Measurements from ENCODE around the gene ZNF506. TPM values are rescaled to one million over a fixed set of nuclear protein-coding genes. Genes with fewer than 3 reads are reported as not detected.
"Not testable (repeated sequence)": the region's sequence is repeated elsewhere in the genome, so short reads cannot be mapped to it uniquely, and the experiment has no call there.

The ZNF506 gene
- total RNA-seq, 1 donor from 2014 or later: 12.9 TPM

DNA sequence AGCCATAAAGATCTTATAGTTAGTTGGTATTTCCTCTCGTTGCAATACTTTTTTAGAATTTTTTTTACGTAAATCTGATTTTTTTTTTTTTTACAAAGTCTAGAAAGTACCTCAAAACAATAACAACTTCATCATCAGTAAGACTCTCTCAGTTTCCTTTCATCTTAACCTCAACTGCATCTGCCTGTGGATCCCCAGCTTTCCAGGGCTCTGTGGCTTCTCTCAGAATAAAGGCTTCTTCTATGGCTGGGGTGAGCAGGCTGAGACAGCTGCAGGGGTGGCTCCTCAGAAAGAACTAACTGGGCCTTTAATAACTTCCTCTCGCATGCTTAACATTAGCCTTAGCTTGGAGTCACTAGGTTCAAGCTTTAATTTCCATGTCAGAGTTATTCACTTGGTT lies 4.2 kb downstream of the ZNF506 start:
- H3K36me3 Mint-ChIP-seq (ENCODE audit: low read depth, unreplicated experiment): peaks cover 53% of the 10 kb centered on the region
- peak overlapping the region; percentile 12 for H3K27ac Mint-ChIP-seq (ENCODE audit: unreplicated experiment)
- no peak overlapping the region for H2AFZ ChIP-seq (ENCODE audit: low read depth, low read length)
- H3K27me3 ChIP-seq (ENCODE audit: insufficient read depth, low read length): no peaks in the 10 kb centered on the region
- no peak overlapping the region for H3K4me2 ChIP-seq (ENCODE audit: low read length)
- DNase-seq (ENCODE audit: low read depth): no peak
- no peak overlapping the region for H3K4me3 ChIP-seq (ENCODE audit: insufficient read depth, low read depth, low read length)
- peaks cover 7% of the 10 kb centered on the region for H3K9me3 ChIP-seq (ENCODE audit: insufficient read depth, low read depth, low read length)
- H3K27ac ChIP-seq (ENCODE audit: low read depth, low read length): no peak overlapping the region
- peaks cover 10% of the 10 kb centered on the region for H3K36me3 ChIP-seq (ENCODE audit: insufficient read depth, low read length)
- no peaks in the 10 kb centered on the region for H3K27me3 Mint-ChIP-seq (ENCODE audit: low read depth, unreplicated experiment)
- peaks cover 86% of the 10 kb centered on the region for H3K79me2 ChIP-seq (ENCODE audit: insufficient read depth, low read length)
- no peak for TF ChIP-seq EZH2 (IDR thresholded peaks at IDR 0.05; ENCODE audit: insufficient read depth, low read length)
- TF ChIP-seq CTCF (IDR thresholded peaks at IDR 0.05; ENCODE audit: insufficient read depth, low read depth, low read length): no peak
- no peak overlapping the region for H3K9ac ChIP-seq (ENCODE audit: low read length)
- FAIRE-seq: no peak
- peaks cover 6% of the 10 kb centered on the region for H4K20me1 ChIP-seq (ENCODE audit: insufficient read depth, low read length)
- no peaks in the 10 kb centered on the region for H3K4me1 ChIP-seq (ENCODE audit: insufficient read depth, low read length)
- H3K9me3 Mint-ChIP-seq (ENCODE audit: unreplicated experiment): peaks cover 36% of the 10 kb centered on the region
- no peak overlapping the region for H3K4me3 Mint-ChIP-seq (ENCODE audit: unreplicated experiment)
- no peaks in the 10 kb centered on the region for H3K4me1 Mint-ChIP-seq (ENCODE audit: low read depth, unreplicated experiment)

DNA sequence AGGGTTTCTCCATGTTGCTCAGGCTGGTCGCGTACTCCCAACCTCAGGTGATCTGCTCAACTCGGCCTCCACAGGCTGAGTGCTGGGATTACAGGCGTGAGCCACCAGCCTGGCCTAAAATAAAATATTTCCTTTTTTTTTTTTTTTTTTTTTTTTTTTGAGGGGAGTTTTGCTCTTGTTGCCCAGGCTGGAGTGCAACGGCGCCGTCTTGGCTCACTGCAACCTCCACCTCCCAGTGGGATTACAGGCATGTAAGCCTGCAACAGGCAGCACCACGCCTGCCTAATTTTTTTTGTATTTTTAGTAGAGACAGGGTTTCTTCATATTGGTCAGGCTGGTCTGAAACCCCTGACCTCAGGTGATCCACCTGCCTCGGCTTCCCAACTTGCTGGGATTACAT lies 4.9 kb downstream of the ZNF506 start:
- Mint-ChIP-seq H3K9me3 (ENCODE audit: unreplicated experiment) (peaks cover 33% of the 10 kb centered on the region), H3K36me3 (ENCODE audit: low read depth, unreplicated experiment) (peaks cover 56% of the 10 kb centered on the region), H3K27ac (ENCODE audit: unreplicated experiment) (no peak overlapping the region), H3K4me1 (ENCODE audit: low read depth, unreplicated experiment) (no peaks in the 10 kb centered on the region), H3K4me3 (ENCODE audit: unreplicated experiment) (no peak overlapping the region), H3K27me3 (ENCODE audit: low read depth, unreplicated experiment) (no peaks in the 10 kb centered on the region)
- peaks cover 93% of the 10 kb centered on the region for H3K79me2 ChIP-seq (ENCODE audit: insufficient read depth, low read length)
- H3K4me1 ChIP-seq (ENCODE audit: insufficient read depth, low read length): no peaks in the 10 kb centered on the region
- H3K27me3 ChIP-seq (ENCODE audit: insufficient read depth, low read length): no peaks in the 10 kb centered on the region
- peaks cover 10% of the 10 kb centered on the region for H4K20me1 ChIP-seq (ENCODE audit: insufficient read depth, low read length)
- no peak overlapping the region for H3K4me3 ChIP-seq (ENCODE audit: insufficient read depth, low read depth, low read length)
- H3K27ac ChIP-seq (ENCODE audit: low read depth, low read length): no peak overlapping the region
- H3K36me3 ChIP-seq (ENCODE audit: insufficient read depth, low read length): peaks cover 10% of the 10 kb centered on the region
- H3K9me3 ChIP-seq (ENCODE audit: insufficient read depth, low read depth, low read length): peaks cover 7% of the 10 kb centered on the region
- FAIRE-seq (no peak), DNase-seq (ENCODE audit: low read depth) (no peak)
- no peak overlapping the region for H3K4me2 ChIP-seq (ENCODE audit: low read length)
- TF ChIP-seq EZH2 (IDR thresholded peaks at IDR 0.05; ENCODE audit: insufficient read depth, low read length) (no peak), CTCF (IDR thresholded peaks at IDR 0.05; ENCODE audit: insufficient read depth, low read depth, low read length) (no peak)
- H2AFZ ChIP-seq (ENCODE audit: low read depth, low read length): no peak overlapping the region
- H3K9ac ChIP-seq (ENCODE audit: low read length): no peak overlapping the region

DNA sequence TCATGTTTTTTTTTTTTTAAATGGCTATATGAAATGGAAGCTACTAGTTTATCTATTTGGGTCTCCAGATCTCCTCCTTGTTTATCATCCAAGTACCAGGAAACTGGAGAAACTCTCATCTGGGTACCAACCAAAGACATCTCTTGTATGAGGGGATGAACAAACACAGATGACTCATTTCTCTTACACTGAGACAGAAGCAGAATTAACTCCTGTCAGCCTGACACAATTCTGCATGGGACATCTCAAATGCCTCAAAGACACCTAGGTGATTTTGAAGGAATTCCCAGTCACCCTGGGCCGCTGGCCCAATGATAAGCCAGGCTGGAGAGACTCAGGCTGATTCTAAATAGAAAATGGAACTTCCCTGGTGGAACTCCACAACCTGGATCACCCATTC lies 9.6 kb downstream of the ZNF506 start:
- H3K9ac ChIP-seq (ENCODE audit: low read length); FAIRE-seq; H2AFZ ChIP-seq (ENCODE audit: low read depth, low read length); H3K27me3 ChIP-seq (ENCODE audit: insufficient read depth, low read length); H3K4me1 ChIP-seq (ENCODE audit: insufficient read depth, low read length); H3K27me3 Mint-ChIP-seq (ENCODE audit: low read depth, unreplicated experiment); H3K4me3 Mint-ChIP-seq (ENCODE audit: unreplicated experiment); H3K4me3 ChIP-seq (ENCODE audit: insufficient read depth, low read depth, low read length); H3K36me3 ChIP-seq (ENCODE audit: insufficient read depth, low read length); DNase-seq (ENCODE audit: low read depth); H3K4me1 Mint-ChIP-seq (ENCODE audit: low read depth, unreplicated experiment); H3K27ac ChIP-seq (ENCODE audit: low read depth, low read length); H3K9me3 ChIP-seq (ENCODE audit: insufficient read depth, low read depth, low read length); H3K27ac Mint-ChIP-seq (ENCODE audit: unreplicated experiment); H3K4me2 ChIP-seq (ENCODE audit: low read length): not testable (repeated sequence)
- H3K9me3 Mint-ChIP-seq (ENCODE audit: unreplicated experiment): peaks cover 19% of the 10 kb centered on the region
- H3K79me2 ChIP-seq (ENCODE audit: insufficient read depth, low read length): peaks cover 88% of the 10 kb centered on the region
- peaks cover 18% of the 10 kb centered on the region for H4K20me1 ChIP-seq (ENCODE audit: insufficient read depth, low read length)
- H3K36me3 Mint-ChIP-seq (ENCODE audit: low read depth, unreplicated experiment): peaks cover 36% of the 10 kb centered on the region

Data from astrocyte (in vitro differentiated cells and primary cell).